COLO668 (cell line): Measurements from ENCODE around the gene CHD9NB.
"Not testable (repeated sequence)": the region's sequence is repeated elsewhere in the genome, so short reads cannot be mapped to it uniquely, and the experiment has no call there.

ENCODE experiments used
- DNase-seq: peaks from one replicate; lab custom pipeline; 2025; ENCODE audit not compliant: unreplicated experiment; lab: John Stamatoyannopoulos, UW

Gene CHD9NB

DNA sequence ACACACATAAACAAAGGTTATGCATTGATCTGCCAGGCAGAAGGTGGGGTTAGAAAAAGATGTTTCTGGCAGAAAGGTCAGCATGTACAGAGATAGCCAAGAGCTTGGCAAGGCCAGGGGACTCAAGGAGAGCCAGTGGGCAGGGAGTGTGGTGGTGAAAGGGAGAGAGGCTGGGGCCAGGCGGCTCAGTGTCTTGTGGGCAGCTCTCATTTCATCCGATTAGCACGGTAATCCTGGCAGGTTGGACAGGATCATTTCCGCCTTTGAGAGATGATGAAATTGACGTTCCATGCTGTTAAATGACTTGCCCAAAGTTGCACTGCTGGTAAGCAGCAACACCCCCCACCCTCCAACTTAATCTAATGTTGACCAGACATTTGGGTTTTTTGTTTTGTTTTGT, 5.7 kb upstream of the CHD9NB start:
- no peak for DNase-seq

DNA sequence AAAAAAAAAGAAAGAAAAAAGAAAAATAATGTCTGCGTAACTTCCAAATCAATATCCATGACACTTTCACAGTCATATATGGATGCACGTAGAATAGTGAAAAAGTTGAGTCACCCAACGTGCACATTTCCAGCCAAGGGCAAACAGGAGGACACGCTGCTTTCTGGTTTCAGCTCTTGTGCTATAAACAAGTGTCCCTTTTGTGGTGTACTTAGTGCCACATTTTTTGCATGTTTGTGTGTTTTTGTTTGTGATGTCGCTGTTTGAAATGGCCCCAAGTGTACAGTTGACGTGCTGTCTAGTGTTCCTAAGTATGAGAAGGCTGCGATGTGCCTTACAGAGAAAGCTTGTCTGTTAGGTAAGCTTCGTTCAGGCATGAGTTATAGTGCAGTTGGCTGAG, 5.0 kb upstream of the CHD9NB start:
- DNase-seq = no peak

GRCh38 chr16:53056392-53056881, 3.7 kb upstream of the CHD9NB start:
- no peak for DNase-seq

- no peak for DNase-seq
These were observed 3.1 kb upstream of the CHD9NB start for GRCh38 chr16:53055541-53056391.

GRCh38 chr16:53054670-53055485, 2.2 kb upstream of the CHD9NB start, which contains the start of gene CHD9:
CHD9 (plus strand) TSS chr16:53054991; CDS start chr16:53156090, 101,099 bp downstream.
- peak; percentile 91 for DNase-seq

- DNase-seq = peak; percentile 29
These were observed 1.4 kb upstream of the CHD9NB start for GRCh38 chr16:53053967-53054669.

DNA sequence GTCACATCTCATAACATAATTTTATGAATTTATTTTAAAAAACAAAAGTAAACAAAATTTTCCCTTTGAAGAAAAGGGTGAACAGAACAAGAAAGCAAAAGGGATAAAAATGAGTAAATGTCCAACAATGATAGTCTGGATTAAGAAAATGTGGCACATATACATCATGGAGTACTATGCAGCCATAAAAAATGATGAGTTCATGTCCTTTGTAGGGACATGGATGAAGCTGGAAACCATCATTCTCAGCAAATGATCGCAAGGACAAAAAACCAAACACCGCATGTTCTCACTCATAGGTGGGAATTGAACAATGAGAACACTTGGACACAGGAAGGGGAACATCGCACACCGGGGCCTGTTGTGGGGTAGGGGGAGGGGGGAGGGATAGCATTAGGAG, 1.4 kb downstream of the CHD9NB start:
- DNase-seq = not testable (repeated sequence)

GRCh38 chr16:53048139-53048915, 4.4 kb downstream of the CHD9NB start:
- DNase-seq = no peak

- DNase-seq = not testable (repeated sequence)
These were observed 5.2 kb downstream of the CHD9NB start for GRCh38 chr16:53047515-53047914.

GRCh38 chr16:53045341-53046220, 7.1 kb downstream of the CHD9NB start:
- DNase-seq = no peak

DNA sequence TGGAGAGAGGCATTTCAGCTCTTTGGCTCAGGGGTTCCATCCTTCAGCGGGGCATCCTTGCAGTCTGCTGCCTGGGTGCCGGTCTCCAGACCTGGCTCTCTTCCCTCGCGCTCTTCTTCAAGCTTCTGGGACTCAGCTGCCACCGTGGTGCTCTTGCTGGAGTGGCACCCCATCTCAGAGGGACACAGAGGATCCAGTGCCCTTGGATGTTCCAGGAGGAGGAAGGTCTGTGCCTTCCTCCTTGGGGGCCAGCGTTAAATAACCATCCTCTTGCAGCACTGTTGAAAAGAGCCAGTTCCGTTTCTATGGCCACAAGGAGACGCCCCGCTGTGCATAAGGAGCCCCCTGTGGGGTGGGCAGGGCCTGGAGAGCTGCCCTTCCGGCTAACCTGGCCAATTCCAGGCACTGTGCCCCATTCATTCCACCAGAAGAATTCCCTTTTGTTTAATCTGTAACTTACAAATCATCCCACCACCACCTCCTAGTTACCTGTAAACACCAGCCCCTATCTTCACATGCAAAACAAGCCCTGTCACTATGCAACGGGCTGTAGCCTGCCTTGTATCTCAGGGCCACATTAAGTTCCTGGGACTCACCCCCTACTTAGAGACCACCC, 8.6 kb downstream of the CHD9NB start:
- DNase-seq = no peak

DNA sequence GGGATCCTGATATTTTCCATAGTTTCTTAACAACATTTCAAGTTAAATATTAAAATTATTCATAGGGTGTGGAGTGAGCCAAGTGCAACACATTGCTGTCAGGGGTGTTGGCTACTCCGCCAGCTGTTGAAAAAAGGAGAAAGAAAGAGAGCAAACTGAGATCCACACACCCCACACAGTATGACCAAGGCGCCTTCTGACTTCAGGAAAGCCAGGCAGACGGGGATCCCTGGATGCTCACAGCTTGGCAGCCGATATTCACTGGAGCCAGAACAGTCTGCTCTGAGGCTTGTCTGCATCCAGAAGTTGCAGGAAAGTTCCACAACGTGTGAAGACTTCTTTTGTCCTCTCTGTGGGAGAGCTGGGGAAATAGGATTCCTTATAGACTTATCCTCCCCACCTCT, 9.3 kb downstream of the CHD9NB start:
- no peak for DNase-seq

DNA sequence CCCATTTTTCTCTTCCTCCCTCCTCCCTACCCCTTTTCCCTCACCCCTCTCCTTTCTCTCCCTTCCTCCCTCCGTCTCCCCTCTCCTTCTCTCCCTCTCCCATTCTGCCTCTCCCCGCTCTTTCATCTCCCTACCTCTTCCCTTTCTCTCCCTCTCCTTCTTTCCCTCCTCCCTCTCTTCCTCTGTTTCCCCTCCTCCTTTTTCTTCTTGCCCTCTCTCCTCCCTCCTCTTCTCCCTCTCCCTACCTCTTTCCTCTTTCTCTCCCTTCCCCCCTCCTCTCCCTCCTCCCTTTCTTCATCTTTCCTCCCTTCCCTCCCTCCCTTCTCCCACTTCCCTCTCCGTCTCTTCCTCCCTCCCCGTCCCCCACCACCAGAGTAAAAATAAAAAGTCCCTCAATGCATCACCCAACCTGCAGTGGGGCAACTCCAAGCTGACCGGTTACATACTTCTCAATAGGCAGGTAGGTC, 10.4 kb downstream of the CHD9NB start:
- DNase-seq = no peak

GRCh38 chr16:53041320-53042051, 11.2 kb downstream of the CHD9NB start:
- DNase-seq = no peak

- DNase-seq = no peak
These were observed 11.9 kb downstream of the CHD9NB start for GRCh38 chr16:53040788-53041187.

DNA sequence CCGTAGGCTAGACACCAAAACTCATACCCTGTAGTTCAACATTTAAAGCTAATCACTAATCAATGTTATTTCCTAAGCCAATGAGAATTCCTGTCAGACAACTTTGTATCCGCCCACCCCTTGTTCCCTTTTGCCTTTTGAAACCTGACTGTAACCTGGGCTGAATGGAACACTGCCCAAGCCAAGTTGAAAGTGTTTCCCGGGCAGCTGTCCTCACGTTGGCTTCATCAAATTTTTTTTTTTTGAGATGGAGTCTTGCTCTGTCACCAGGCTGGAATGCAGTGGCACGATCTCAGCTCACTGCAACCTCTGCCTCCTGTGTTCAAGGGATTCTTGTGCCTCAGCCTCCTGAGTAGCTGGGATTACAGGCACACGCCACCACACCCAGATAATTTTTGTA, 16.0 kb downstream of the CHD9NB start:
- not testable (repeated sequence) for DNase-seq

- no peak for DNase-seq
These were observed 16.6 kb downstream of the CHD9NB start for GRCh38 chr16:53036066-53036465.
